HepG2 (cell line): ENCODE results near the gene FN1.
A peak's percentile ranks its signal among the peaks of the same experiment; 100 is the strongest.

Experiments
- HNF4A ChIP-seq: sonication (generic); formaldehyde crosslinking; IDR thresholded peaks from 2 replicates; pipeline ENCODE4 v1.4.0; 2020; ENCODE audit warnings: missing genetic modification reagents
- MTA3 ChIP-seq: sonication (generic); formaldehyde crosslinking; IDR thresholded peaks from 2 replicates; pipeline ENCODE4 v1.4.0; 2020; ENCODE audit warnings: missing genetic modification reagents
- MZF1 ChIP-seq: sonication (generic); formaldehyde crosslinking; IDR thresholded peaks from 2 replicates; pipeline ENCODE4 v1.8.1; 2023; ENCODE audit warnings: mild to moderate bottlenecking, missing genetic modification reagents, borderline replicate concordance
- PAX8 ChIP-seq: sonication (generic); formaldehyde crosslinking; IDR thresholded peaks from 2 replicates; pipeline ENCODE4 v1.8.0; 2022; ENCODE audit warnings: mild to moderate bottlenecking, missing genetic modification reagents, borderline replicate concordance
- POLR2A ChIP-seq, 2 experiments: IDR thresholded peaks; 2 replicates each; pipeline ENCODE4 v1.6.1; 2011; ENCODE audit warnings: low read depth in 2 of 2, low read length in 2 of 2, mild to moderate bottlenecking in 1 of 2, moderate library complexity in 1 of 2; ENCODE audit not compliant: insufficient read depth in 1 of 2
- POLR2AphosphoS5 ChIP-seq: IDR thresholded peaks from 2 replicates; pipeline ENCODE4 v1.6.1; 2012; ENCODE audit warnings: low read depth, low read length
- PTBP1 ChIP-seq: fragments of 200-400 bp; formaldehyde crosslinking; IDR thresholded peaks from 2 replicates; pipeline ENCODE4 v1.6.1; 2018; ENCODE audit warnings: low read length, low read depth; ENCODE audit not compliant: poor library complexity, severe bottlenecking
- RAD51 ChIP-seq: fragments of 450-650 bp; IDR thresholded peaks from 2 replicates; pipeline ENCODE4 v1.6.1; 2016; ENCODE audit warnings: borderline replicate concordance
- ZNF775 ChIP-seq: sonication (generic); formaldehyde crosslinking; IDR thresholded peaks from 2 replicates; pipeline ENCODE4 v1.4.0; 2020; ENCODE audit warnings: missing genetic modification reagents, mild to moderate bottlenecking, moderate library complexity, borderline replicate concordance
- TF ChIP-seq, protein P1 (sequence below): sonication (generic); formaldehyde crosslinking; IDR thresholded peaks from 2 replicates; pipeline ENCODE4 v1.8.0; 2022; ENCODE audit warnings: low read depth, missing genetic modification reagents

DNA sequence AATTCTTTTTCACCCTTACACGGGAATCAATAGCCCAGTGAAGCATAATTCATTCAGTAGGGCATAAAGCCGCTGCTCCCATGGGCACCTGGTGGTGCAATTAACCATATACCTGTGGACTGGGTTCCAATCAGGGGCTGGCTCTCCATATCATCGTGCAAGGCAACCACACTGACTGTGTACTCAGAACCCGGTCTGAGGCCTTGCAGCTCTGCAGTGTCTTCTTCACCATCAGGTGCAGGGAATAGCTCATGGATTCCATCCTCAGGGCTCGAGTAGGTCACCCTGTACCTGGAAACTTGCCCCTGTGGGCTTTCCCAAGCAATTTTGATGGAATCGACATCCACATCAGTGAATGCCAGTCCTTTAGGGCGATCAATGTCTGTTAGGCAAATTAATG is 55.2 kb downstream of the FN1 start:
- TF ChIP-seq PAX8 (CRISPR knock-in tag) (no peak), ZNF775 (CRISPR knock-in tag) (no peak), POLR2A (IDR thresholded peaks at IDR 0.05; ENCODE audit: insufficient read depth in 1 of 2, low read depth in 2 of 2, low read length in 2 of 2) (0 out of 4 replicates have a peak, but pooled peaks of 1 of the 2 experiments have one; percentile 26), PTBP1 (no peak), MTA3 (CRISPR knock-in tag) (no peak), HNF4A (CRISPR knock-in tag) (no peak), MZF1 (CRISPR knock-in tag) (no peak), RAD51 (no peak), POLR2AphosphoS5 (peak; percentile 46; the same call in 1 of the 2 replicates)
- TF ChIP-seq, protein P1, sequence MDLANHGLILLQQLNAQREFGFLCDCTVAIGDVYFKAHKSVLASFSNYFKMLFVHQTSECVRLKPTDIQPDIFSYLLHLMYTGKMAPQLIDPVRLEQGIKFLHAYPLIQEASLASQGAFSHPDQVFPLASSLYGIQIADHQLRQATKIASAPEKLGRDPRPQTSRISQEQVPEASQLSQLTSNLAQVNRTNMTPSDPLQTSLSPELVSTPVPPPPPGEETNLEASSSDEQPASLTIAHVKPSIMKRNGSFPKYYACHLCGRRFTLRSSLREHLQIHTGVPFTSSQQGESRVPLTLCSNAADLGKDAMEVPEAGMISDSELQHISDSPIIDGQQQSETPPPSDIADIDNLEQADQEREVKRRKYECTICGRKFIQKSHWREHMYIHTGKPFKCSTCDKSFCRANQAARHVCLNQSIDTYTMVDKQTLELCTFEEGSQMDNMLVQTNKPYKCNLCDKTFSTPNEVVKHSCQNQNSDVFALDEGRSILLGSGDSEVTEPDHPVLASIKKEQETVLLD (CRISPR knock-in tag) = no peak
